GM18861 (cell line): ENCODE measurements around the gene TFB1M.
"Not testable (repeated sequence)": the region's sequence is repeated elsewhere in the genome, so short reads cannot be mapped to it uniquely, and the experiment has no call there.

Experiments
- ATAC-seq: cut with Tn5 transposase; IDR thresholded peaks from one replicate; pipeline ENCODE4 v1.9.1; 2021; ENCODE audit not compliant: unreplicated experiment

The TFB1M gene

GRCh38 chr6:155244434-155244833, 69.8 kb downstream of the TFB1M start:
- no peak for ATAC-seq

GRCh38 chr6:155241966-155242365, 72.3 kb downstream of the TFB1M start:
- ATAC-seq: no peak

- ATAC-seq: no peak
Measured at GRCh38 chr6:155240905-155241600, 73.2 kb downstream of the TFB1M start.

- no peak for ATAC-seq
Measured at GRCh38 chr6:155237613-155238012, 76.7 kb downstream of the TFB1M start.

GRCh38 chr6:155235087-155235486, 79.2 kb downstream of the TFB1M start:
- ATAC-seq: no peak

- no peak for ATAC-seq
Measured at GRCh38 chr6:155234687-155235086, 79.6 kb downstream of the TFB1M start.

GRCh38 chr6:155234167-155234566, 80.1 kb downstream of the TFB1M start:
- no peak for ATAC-seq

GRCh38 chr6:155232848-155233247, 81.4 kb downstream of the TFB1M start:
- ATAC-seq: no peak

GRCh38 chr6:155230975-155231374, 83.3 kb downstream of the TFB1M start:
- ATAC-seq: not testable (repeated sequence)

GRCh38 chr6:155228546-155229166, 85.6 kb downstream of the TFB1M start:
- no peak for ATAC-seq

GRCh38 chr6:155227046-155227445, 87.2 kb downstream of the TFB1M start:
- ATAC-seq: no peak

GRCh38 chr6:155224618-155225017, 89.7 kb downstream of the TFB1M start:
- ATAC-seq: no peak

GRCh38 chr6:155223646-155224451, 90.4 kb downstream of the TFB1M start:
- ATAC-seq: peak; percentile 97

GRCh38 chr6:155222506-155222905, 91.8 kb downstream of the TFB1M start:
- no peak for ATAC-seq

GRCh38 chr6:155221086-155221485, 93.2 kb downstream of the TFB1M start:
- no peak for ATAC-seq

GRCh38 chr6:155219858-155220301, 94.4 kb downstream of the TFB1M start:
- ATAC-seq: no peak

- ATAC-seq: no peak
Measured at GRCh38 chr6:155219299-155219698, 95.0 kb downstream of the TFB1M start.

GRCh38 chr6:155218711-155219110, 95.6 kb downstream of the TFB1M start:
- not testable (repeated sequence) for ATAC-seq

GRCh38 chr6:155216312-155217046, 97.8 kb downstream of the TFB1M start:
- ATAC-seq: no peak

GRCh38 chr6:155215906-155216305, 98.4 kb downstream of the TFB1M start:
- ATAC-seq: no peak
